22Rv1 (cell line): ENCODE measurements around the gene SYF2.

Source experiments
- CTCF ChIP-seq: fragments of 450-650 bp; IDR thresholded peaks from 2 replicates; pipeline ENCODE4 v1.5.1; 2017; ENCODE audit warnings: mild to moderate bottlenecking
- ZFX ChIP-seq: fragments of 450-650 bp; IDR thresholded peaks from 2 replicates; pipeline ENCODE4 v1.6.1; 2017; ENCODE audit warnings: antibody characterized with exemption, borderline replicate concordance

DNA sequence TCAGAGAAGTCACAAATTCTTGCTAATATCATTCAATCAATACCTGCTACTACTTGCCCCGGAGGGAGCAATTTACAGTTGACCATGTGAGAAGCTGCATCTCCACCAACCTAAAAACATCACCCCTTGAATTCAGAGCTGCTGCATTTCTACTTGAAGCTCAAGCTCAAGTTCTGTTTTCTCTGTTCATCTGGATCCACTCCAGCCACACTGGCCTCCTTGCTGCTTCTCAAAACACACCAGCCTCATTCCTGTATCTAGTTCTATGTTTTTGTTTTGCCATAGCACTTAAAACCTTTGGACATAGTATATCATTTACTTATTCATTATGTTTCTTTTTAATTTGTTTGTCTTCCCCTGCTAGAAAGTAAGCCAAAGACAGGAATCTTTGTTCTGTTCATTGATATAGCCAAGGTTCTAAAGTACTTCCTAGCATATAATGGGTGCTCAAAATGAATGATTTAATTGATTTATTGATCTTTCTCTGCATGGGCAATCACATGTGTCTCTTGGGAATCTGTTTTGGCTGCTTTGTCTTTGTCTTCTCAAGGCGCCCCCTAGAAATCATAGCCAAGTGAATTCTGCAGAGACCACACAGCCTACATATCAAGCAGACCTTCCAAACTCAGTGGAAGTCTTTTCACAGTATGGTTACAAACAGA is 23.6 kb downstream of the SYF2 start:
- TF ChIP-seq CTCF (no peak), ZFX (no peak)
